Measurements from ENCODE around the gene CLIP2.

Gene CLIP2

GRCh38 chr7:74290553-74290950, 1.3 kb downstream of the CLIP2 start:
- TF ChIP-seq TAF1 (IDR thresholded peaks at IDR 0.05; ENCODE audit: borderline replicate concordance, low read depth, low read length), result no peak
- TF ChIP-seq POLR2AphosphoS5 (IDR thresholded peaks at IDR 0.05; ENCODE audit: low read depth, low read length), result no peak
- TF ChIP-seq POLR2A (IDR thresholded peaks at IDR 0.05; ENCODE audit: low read depth, low read length), result no peak
- peak; percentile 48 for FAIRE-seq
- DNase-seq (ENCODE audit: insufficient read length), result no peak

GRCh38 chr7:74290981-74291441, 1.8 kb downstream of the CLIP2 start:
- TF ChIP-seq TAF1 (IDR thresholded peaks at IDR 0.05; ENCODE audit: borderline replicate concordance, low read depth, low read length), result no peak
- no peak for TF ChIP-seq POLR2AphosphoS5 (IDR thresholded peaks at IDR 0.05; ENCODE audit: low read depth, low read length)
- no peak for TF ChIP-seq POLR2A (IDR thresholded peaks at IDR 0.05; ENCODE audit: low read depth, low read length)
- DNase-seq (ENCODE audit: insufficient read length), result no peak
- FAIRE-seq, result no peak

GRCh38 chr7:74291535-74291934, 2.3 kb downstream of the CLIP2 start:
- DNase-seq (ENCODE audit: insufficient read length) (no peak), FAIRE-seq (peak; percentile 70)
- TF ChIP-seq POLR2AphosphoS5 (IDR thresholded peaks at IDR 0.05; ENCODE audit: low read depth, low read length) (no peak), POLR2A (IDR thresholded peaks at IDR 0.05; ENCODE audit: low read depth, low read length) (no peak)

GRCh38 chr7:74292757-74293576, 3.8 kb downstream of the CLIP2 start:
- no peak for FAIRE-seq
- TF ChIP-seq TAF1 (IDR thresholded peaks at IDR 0.05; ENCODE audit: borderline replicate concordance, low read depth, low read length), result no peak
- TF ChIP-seq POLR2A (IDR thresholded peaks at IDR 0.05; ENCODE audit: low read depth, low read length), result no peak
- no peak for TF ChIP-seq POLR2AphosphoS5 (IDR thresholded peaks at IDR 0.05; ENCODE audit: low read depth, low read length)
- DNase-seq (ENCODE audit: insufficient read length), result no peak

GRCh38 chr7:74293577-74293908, 4.3 kb downstream of the CLIP2 start:
- no peak for DNase-seq (ENCODE audit: insufficient read length)
- no peak for FAIRE-seq
- TF ChIP-seq POLR2AphosphoS5 (IDR thresholded peaks at IDR 0.05; ENCODE audit: low read depth, low read length), result no peak
- TF ChIP-seq TAF1 (IDR thresholded peaks at IDR 0.05; ENCODE audit: borderline replicate concordance, low read depth, low read length), result no peak
- no peak for TF ChIP-seq POLR2A (IDR thresholded peaks at IDR 0.05; ENCODE audit: low read depth, low read length)

- TF ChIP-seq POLR2A (IDR thresholded peaks at IDR 0.05; ENCODE audit: low read depth, low read length), result no peak
- no peak for TF ChIP-seq TAF1 (IDR thresholded peaks at IDR 0.05; ENCODE audit: borderline replicate concordance, low read depth, low read length)
- no peak for TF ChIP-seq POLR2AphosphoS5 (IDR thresholded peaks at IDR 0.05; ENCODE audit: low read depth, low read length)
- FAIRE-seq (no peak), DNase-seq (ENCODE audit: insufficient read length) (no peak)
Observed at GRCh38 chr7:74294191-74294998, 5.2 kb downstream of the CLIP2 start.

- DNase-seq (ENCODE audit: insufficient read length), result no peak
- no peak for FAIRE-seq
- TF ChIP-seq POLR2AphosphoS5 (IDR thresholded peaks at IDR 0.05; ENCODE audit: low read depth, low read length), result no peak
- TF ChIP-seq TAF1 (IDR thresholded peaks at IDR 0.05; ENCODE audit: borderline replicate concordance, low read depth, low read length), result no peak
- TF ChIP-seq POLR2A (IDR thresholded peaks at IDR 0.05; ENCODE audit: low read depth, low read length), result no peak
Observed at GRCh38 chr7:74297516-74298233, 8.5 kb downstream of the CLIP2 start.

- TF ChIP-seq POLR2A (IDR thresholded peaks at IDR 0.05; ENCODE audit: low read depth, low read length) (no peak), POLR2AphosphoS5 (IDR thresholded peaks at IDR 0.05; ENCODE audit: low read depth, low read length) (no peak), TAF1 (IDR thresholded peaks at IDR 0.05; ENCODE audit: borderline replicate concordance, low read depth, low read length) (no peak)
- FAIRE-seq (no peak), DNase-seq (ENCODE audit: insufficient read length) (no peak)
Observed at GRCh38 chr7:74299401-74299800, 10.2 kb downstream of the CLIP2 start.

- FAIRE-seq, result no peak
- no peak for DNase-seq (ENCODE audit: insufficient read length)
- no peak for TF ChIP-seq POLR2AphosphoS5 (IDR thresholded peaks at IDR 0.05; ENCODE audit: low read depth, low read length)
- TF ChIP-seq POLR2A (IDR thresholded peaks at IDR 0.05; ENCODE audit: low read depth, low read length), result no peak
- TF ChIP-seq TAF1 (IDR thresholded peaks at IDR 0.05; ENCODE audit: borderline replicate concordance, low read depth, low read length), result no peak
Observed at GRCh38 chr7:74300926-74301325, 11.7 kb downstream of the CLIP2 start.

- FAIRE-seq (no peak), DNase-seq (ENCODE audit: insufficient read length) (no peak)
- no peak for TF ChIP-seq TAF1 (IDR thresholded peaks at IDR 0.05; ENCODE audit: borderline replicate concordance, low read depth, low read length)
- TF ChIP-seq POLR2A (IDR thresholded peaks at IDR 0.05; ENCODE audit: low read depth, low read length), result no peak
- no peak for TF ChIP-seq POLR2AphosphoS5 (IDR thresholded peaks at IDR 0.05; ENCODE audit: low read depth, low read length)
Observed at GRCh38 chr7:74302745-74303221, 13.6 kb downstream of the CLIP2 start.

- TF ChIP-seq TAF1 (IDR thresholded peaks at IDR 0.05; ENCODE audit: borderline replicate concordance, low read depth, low read length), result no peak
- no peak for TF ChIP-seq POLR2A (IDR thresholded peaks at IDR 0.05; ENCODE audit: low read depth, low read length)
- TF ChIP-seq POLR2AphosphoS5 (IDR thresholded peaks at IDR 0.05; ENCODE audit: low read depth, low read length), result no peak
- no peak for FAIRE-seq
- DNase-seq (ENCODE audit: insufficient read length), result no peak
Observed at GRCh38 chr7:74304550-74304949, 15.3 kb downstream of the CLIP2 start.

Data from GM12892 (cell line).